ENCODE data around the gene CD69.
A peak's percentile ranks its signal among the peaks of the same experiment; 100 is the strongest.
"Not testable (repeated sequence)": the region's sequence is repeated elsewhere in the genome, so short reads cannot be mapped to it uniquely, and the experiment has no call there.

CD69 gene

DNA sequence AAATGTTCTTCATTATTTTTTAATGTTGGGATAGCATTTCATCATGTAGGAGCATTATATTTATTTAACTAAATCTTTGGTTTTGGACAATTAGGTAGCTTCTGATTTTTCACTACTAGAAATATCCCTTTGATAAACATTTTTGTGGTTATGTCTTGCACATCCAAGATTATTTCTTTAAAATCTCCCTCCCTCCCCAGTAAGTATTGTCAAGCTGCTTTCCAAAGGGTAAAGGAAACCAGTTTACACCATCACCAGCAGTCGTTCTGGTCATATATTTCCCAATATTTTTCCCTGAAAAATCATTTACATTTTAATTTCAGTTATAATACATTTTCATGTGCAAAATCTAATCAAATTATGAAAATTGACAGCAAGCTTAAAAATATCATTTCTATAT lies 11.1 kb downstream of the CD69 start:
- no peak for DNase-seq (ENCODE audit: low read depth)

GRCh38 chr12:9745199-9745598 lies 15.5 kb downstream of the CD69 start:
- DNase-seq (ENCODE audit: low read depth): no peak

GRCh38 chr12:9742661-9743060 lies 18.0 kb downstream of the CD69 start:
- peak; percentile 19 for DNase-seq (ENCODE audit: low read depth)

GRCh38 chr12:9741726-9742125 lies 19.0 kb downstream of the CD69 start:
- DNase-seq (ENCODE audit: low read depth): peak; percentile 75

GRCh38 chr12:9740106-9740750 lies 20.5 kb downstream of the CD69 start:
- no peak for DNase-seq (ENCODE audit: low read depth)

GRCh38 chr12:9739404-9740105 lies 21.1 kb downstream of the CD69 start:
- DNase-seq (ENCODE audit: low read depth): not testable (repeated sequence)

- not testable (repeated sequence) for DNase-seq (ENCODE audit: low read depth)
These were observed 21.8 kb downstream of the CD69 start for GRCh38 chr12:9738905-9739304.

DNA sequence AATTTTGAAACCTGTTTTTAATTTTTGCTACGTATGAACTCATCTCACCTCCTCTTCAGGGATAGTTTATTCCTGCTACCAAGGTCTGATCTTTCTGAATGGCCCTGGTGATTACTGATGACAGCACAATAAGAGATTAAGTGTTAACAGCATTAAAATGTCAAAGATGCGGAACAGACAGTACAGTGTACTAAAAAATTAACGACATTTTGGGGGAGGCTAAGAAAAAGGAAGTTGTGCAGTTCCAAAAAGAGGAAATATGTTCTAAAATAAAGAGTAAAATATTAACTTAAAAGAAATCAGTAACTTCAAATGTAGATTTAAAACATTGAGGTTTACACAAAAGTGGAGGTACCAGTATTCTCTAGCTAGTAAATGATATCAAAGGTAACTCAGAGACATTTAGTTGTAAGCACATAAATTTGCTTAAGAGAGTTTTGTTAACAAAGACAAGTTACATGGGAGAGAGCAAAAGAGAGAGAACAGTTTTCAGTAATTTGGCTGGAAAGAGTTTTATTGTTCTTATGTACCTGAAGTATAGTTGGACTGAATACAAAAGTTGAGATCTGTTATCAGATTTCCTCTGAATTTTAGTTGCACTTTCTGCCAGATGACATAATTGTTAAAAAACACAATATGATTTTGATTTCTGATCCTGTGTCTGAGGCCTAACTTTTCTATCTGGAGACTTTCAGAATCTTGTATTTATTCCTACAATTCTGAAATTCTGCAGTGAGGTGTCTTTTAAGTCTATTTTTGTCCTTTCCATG lies 23.6 kb downstream of the CD69 start:
- no peak for DNase-seq (ENCODE audit: low read depth)

GRCh38 chr12:9735601-9736000 lies 25.1 kb downstream of the CD69 start:
- no peak for DNase-seq (ENCODE audit: low read depth)

- no peak for DNase-seq (ENCODE audit: low read depth)
These were observed 27.7 kb downstream of the CD69 start, which contains the start of gene CLECL1 for GRCh38 chr12:9732921-9733461. CLECL1 (minus strand) TSS chr12:9733097.

DNA sequence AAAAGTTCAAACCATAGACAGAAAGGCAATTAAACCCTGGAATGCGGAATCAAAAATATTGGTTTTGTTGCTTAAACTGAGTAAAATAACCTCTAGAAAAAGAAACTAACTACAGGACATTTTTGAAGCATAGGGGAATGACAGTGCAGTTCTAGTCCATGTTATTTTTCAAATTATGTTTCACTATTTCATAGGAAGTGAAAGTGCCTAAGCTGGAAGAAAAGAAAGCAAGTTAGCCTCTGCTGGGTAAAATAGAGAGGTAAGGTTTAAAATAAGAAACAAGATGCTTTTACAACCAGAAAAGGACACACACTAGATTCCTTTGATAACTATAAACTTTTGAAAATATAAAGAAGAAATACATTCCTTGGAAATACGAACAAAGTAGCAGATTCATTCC lies 28.9 kb downstream of the CD69 start:
- no peak for DNase-seq (ENCODE audit: low read depth)

- no peak for DNase-seq (ENCODE audit: low read depth)
These were observed 29.3 kb downstream of the CD69 start for GRCh38 chr12:9731393-9731792.

DNA sequence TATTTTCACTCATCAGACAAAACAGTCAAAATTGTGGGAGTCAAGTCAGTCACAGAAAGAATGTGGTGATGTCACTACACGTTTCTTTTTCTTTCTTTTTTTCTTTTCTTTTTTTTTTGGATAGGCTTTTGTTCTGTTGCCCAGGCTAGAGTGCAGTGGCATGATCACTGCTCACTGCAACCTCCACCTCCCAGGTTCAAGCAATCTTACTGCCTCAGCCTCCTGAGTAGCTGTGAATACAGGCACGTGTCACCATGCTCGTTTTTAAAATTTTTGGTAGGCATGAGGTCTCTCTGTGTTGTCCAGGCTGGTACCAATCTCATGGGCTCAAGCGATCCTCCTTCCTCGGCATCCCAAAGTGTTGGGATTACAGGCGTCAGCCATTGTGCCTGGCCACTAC lies 30.1 kb downstream of the CD69 start:
- DNase-seq (ENCODE audit: low read depth): no peak

DNA sequence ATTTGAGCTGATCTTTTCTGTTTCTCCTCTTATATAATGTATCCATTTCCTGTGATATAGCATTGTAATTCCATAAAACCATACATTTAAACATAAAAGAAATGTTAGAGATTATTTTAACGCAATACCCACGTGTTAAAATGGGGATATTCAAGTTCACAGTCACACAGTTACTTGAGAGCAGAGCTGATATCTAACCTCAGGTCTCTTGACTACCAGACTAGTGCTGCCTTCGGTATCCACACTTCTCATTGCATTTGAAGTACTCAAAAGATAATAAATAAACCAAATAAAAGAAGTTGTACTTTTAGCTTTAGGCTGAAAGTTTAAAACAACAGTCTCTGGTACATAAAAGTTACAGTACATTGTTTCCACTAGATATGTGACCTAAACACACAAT lies 30.7 kb downstream of the CD69 start:
- DNase-seq (ENCODE audit: low read depth): no peak

GRCh38 chr12:9729082-9729481 lies 31.6 kb downstream of the CD69 start:
- no peak for DNase-seq (ENCODE audit: low read depth)

DNA sequence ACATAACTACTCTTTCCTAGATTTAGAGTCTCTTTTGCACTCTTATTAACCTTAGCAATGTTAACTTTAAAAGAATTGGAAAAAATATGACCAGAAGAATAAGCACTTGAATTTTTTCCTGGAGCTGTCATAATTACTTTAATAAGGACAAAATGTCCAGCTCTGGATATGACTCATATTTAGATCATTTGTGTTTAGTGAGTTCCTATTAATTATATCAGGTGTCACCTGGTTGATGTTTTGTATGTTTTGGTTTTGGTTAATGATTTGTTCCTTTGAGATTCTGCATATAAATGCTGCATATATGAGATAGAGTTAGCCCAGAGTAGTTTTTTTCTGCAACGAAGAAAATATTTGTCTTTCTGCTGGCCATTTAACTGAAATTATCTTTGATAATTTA lies 32.9 kb downstream of the CD69 start:
- no peak for DNase-seq (ENCODE audit: low read depth)

GRCh38 chr12:9725213-9725870 lies 35.4 kb downstream of the CD69 start:
- DNase-seq (ENCODE audit: low read depth): no peak

DNA sequence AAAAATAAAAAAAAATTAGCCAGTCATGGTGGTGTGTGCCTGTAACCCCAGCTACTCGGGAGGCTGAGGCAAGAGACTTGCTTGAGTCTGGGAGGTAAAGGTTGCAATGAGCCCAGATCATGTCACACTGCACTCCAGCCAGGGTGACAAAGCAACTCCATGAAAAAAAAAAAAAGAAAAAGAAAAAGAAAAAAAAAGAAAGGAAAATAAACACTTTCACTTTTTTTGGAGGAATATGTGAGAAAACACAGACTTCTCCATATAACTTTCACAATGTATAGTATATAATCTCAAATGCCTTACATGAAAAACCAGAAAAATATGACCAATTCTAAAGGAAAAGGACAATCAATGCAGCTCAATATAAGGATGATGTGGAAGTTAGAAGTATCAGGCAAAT lies 36.7 kb downstream of the CD69 start:
- DNase-seq (ENCODE audit: low read depth): no peak

DNA sequence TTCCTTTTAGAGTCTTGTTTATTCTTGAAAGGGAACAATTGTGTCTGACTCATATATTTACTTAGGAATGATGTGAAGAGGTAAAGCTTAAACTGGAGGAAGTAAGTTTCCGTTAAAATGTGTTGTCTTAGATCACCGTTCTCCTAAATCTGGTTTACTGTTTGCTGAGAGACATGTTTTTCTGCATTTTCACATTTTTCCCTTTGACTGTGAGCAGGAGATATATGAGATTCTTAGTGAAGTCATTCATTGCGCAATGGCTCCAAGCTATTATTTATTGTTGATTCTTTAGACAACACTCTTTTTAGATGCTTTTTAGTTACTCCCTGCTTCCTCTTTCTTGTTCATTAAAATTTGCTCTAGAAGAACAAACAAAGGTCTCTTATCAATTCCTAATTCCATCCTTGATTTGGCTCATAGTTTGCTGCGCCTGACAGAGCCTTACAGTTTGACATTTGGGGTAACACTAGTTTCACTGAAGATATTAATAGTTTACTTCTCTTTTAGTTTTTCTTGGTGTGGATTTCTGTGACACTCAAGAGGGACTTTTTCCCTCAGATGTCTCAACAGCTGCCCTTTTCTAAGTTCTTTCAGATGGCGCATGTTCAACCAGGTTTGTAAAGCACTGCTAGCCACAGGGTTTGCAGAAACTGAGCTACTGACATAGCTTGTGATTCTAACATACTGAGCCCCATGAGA lies 39.2 kb downstream of the CD69 start:
- no peak for DNase-seq (ENCODE audit: low read depth)

DNA sequence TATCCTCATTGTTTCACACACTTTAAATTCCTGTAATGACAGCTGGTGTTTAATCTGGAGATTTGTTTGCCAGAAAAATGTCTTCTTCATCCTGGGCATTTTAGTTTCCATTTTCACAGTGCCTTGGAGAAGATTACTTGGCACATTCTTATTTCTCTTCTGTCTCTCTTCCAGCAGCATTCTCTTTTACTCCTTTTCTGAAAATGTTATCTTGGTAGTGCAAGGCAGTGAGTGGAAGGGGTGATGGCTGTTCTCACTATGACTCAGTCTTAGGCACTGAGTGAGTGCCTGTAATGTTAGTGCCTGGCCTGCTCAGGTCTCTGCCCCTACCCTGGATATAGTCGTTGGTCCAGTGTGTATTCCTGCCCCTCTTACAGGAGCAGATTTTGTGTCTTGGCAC lies 40.9 kb downstream of the CD69 start:
- no peak for DNase-seq (ENCODE audit: low read depth)

GRCh38 chr12:9718968-9719367 lies 41.7 kb downstream of the CD69 start:
- no peak for DNase-seq (ENCODE audit: low read depth)
